Hepatocyte (in vitro differentiated cells): ENCODE results near the gene CDK9.
A peak's percentile ranks its signal among the peaks of the same experiment; 100 is the strongest.

Source experiments
- EZH2phosphoT487 ChIP-seq: fragments of 200-600 bp; sonication (generic); IDR thresholded peaks from one replicate; pipeline ENCODE4 v1.6.1; 2018; ENCODE audit warnings: antibody characterized with exemption, mild to moderate bottlenecking, low read depth, moderate library complexity; ENCODE audit not compliant: unreplicated experiment, severe bottlenecking
- TF ChIP-seq, protein P1 (sequence below): fragments of 200-600 bp; sonication (generic); IDR thresholded peaks from 2 replicates; pipeline ENCODE4 v1.5.1; 2016; ENCODE audit warnings: antibody characterized with exemption, mild to moderate bottlenecking; ENCODE audit not compliant: poor library complexity

- TF ChIP-seq, protein P1, sequence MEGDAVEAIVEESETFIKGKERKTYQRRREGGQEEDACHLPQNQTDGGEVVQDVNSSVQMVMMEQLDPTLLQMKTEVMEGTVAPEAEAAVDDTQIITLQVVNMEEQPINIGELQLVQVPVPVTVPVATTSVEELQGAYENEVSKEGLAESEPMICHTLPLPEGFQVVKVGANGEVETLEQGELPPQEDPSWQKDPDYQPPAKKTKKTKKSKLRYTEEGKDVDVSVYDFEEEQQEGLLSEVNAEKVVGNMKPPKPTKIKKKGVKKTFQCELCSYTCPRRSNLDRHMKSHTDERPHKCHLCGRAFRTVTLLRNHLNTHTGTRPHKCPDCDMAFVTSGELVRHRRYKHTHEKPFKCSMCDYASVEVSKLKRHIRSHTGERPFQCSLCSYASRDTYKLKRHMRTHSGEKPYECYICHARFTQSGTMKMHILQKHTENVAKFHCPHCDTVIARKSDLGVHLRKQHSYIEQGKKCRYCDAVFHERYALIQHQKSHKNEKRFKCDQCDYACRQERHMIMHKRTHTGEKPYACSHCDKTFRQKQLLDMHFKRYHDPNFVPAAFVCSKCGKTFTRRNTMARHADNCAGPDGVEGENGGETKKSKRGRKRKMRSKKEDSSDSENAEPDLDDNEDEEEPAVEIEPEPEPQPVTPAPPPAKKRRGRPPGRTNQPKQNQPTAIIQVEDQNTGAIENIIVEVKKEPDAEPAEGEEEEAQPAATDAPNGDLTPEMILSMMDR = peak; percentile 96
- no peak for TF ChIP-seq EZH2phosphoT487
Measured at GRCh38 chr9:127785023-127785932, 556 bp upstream of the CDK9 start.
